ENCODE measurements around the gene LDLRAD2.

LDLRAD2 gene

GRCh38 chr1:21854090-21854750 lies 42.2 kb downstream of the LDLRAD2 start:
- Mint-ChIP-seq H3K36me3 (ENCODE audit: low read depth) (no peaks in the 10 kb centered on the region), H3K9me3 (no peaks in the 10 kb centered on the region), H3K27me3 (no peaks in the 10 kb centered on the region), H3K4me3 (no peak overlapping the region), H3K27ac (no peak overlapping the region), H3K4me1 (ENCODE audit: low read depth) (peaks cover 3% of the 10 kb centered on the region)

DNA sequence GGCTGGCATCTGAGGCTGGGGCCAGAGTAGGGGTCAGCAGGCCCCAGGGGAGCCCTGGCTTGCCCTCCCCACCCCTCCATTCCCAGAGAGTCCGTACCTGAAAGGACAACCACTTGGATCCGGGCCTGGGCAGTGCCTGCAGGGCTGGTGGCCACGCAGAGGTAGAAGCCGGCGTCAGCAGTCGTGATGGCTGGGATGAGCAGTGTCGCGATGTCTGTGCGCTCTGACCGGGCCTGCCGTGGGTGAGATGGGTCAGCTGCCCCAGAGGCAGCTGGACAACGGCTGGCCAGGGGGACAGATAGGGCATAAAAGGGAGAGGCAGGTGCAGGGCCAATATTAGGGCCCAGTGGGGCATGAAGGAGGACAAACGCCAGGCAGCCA lies 42.7 kb downstream of the LDLRAD2 start:
- Mint-ChIP-seq H3K4me1 (ENCODE audit: low read depth) (peaks cover 3% of the 10 kb centered on the region), H3K9me3 (no peaks in the 10 kb centered on the region), H3K27me3 (no peaks in the 10 kb centered on the region), H3K36me3 (ENCODE audit: low read depth) (no peaks in the 10 kb centered on the region), H3K27ac (no peak overlapping the region), H3K4me3 (no peak overlapping the region)

GRCh38 chr1:21855257-21856096 lies 43.4 kb downstream of the LDLRAD2 start:
- Mint-ChIP-seq H3K27ac (no peak overlapping the region), H3K36me3 (ENCODE audit: low read depth) (no peaks in the 10 kb centered on the region), H3K27me3 (no peaks in the 10 kb centered on the region), H3K4me3 (no peak overlapping the region), H3K9me3 (no peaks in the 10 kb centered on the region), H3K4me1 (ENCODE audit: low read depth) (peaks cover 3% of the 10 kb centered on the region)

DNA sequence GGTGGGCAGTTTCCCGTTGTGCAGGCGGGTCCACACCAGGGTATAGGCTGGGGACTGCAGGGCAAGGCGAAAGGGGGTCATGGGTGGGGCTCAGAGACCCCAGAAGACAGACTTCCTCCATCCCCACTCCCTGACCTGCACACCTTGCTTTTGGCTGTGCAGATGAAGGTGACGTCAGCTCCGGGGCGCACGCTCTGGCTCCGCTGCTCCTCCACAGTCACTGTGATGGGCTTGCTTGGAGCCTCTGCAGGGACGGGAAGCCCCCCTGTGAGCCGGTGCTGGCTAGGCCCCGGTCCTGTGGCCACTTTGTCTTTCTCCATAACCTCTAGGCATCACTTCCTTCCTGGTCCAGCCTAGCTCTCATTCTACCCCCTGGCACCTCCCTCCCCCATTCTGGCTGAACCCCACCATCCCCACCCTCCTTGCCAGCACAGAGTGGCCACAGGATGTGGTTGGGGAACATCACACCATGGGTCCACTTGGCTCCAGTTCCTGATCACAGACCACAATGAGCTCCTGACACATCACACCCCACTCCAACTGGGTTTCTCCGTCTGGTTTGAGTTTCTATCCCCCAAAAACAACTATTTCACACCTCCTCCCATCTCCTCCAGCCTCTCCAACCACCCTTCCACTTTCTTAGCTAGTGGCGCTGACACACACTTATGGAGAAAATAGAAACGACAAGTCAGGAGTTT lies 45.2 kb downstream of the LDLRAD2 start:
- H3K4me3 Mint-ChIP-seq: no peak overlapping the region
- H3K9me3 Mint-ChIP-seq: no peaks in the 10 kb centered on the region
- H3K27ac Mint-ChIP-seq: no peak overlapping the region
- H3K4me1 Mint-ChIP-seq (ENCODE audit: low read depth): peaks cover under 1% of the 10 kb centered on the region
- no peaks in the 10 kb centered on the region for H3K36me3 Mint-ChIP-seq (ENCODE audit: low read depth)
- no peaks in the 10 kb centered on the region for H3K27me3 Mint-ChIP-seq

DNA sequence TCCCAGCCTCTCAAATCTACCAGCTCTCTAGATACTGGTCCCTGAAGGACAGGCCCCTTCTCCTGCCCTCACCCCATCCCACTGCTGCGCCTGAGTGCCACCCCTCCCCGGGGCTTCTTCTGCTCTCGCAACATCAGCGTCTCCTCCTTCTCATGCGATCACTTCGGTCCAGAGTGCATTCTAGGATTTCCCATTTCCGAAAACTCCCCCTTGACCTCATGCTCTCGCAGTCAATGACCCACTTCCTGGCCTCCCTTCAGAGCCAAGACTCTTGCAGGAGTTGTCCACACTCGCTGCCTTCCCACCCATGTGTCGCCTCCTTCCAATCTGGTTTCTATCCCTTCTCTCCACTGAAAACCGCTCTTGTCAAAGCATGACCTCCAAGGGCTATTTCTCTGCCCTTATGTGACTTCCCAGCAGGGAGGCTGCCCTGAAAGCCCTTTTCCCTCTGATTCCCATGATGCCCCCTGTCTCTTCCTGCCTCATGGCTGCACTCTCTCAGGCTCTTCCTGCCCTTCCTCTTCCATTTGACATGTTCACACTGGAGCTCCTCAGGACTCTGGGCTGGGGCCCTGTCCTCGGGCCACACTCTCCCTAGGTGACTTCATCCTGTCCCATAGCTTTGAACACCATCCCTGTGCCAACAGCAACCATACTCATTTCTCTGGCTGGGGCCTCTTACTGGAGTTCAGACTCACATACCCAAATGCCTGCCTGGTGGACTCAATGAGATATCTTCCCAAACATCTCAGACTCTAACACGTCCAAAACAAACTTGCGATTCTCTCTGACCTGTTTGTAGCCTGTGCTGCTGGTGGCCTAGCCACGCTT lies 46.0 kb downstream of the LDLRAD2 start:
- H3K36me3 Mint-ChIP-seq (ENCODE audit: low read depth): no peaks in the 10 kb centered on the region
- H3K4me3 Mint-ChIP-seq: no peak overlapping the region
- H3K27me3 Mint-ChIP-seq: no peaks in the 10 kb centered on the region
- H3K27ac Mint-ChIP-seq: no peak overlapping the region
- H3K9me3 Mint-ChIP-seq: no peaks in the 10 kb centered on the region
- H3K4me1 Mint-ChIP-seq (ENCODE audit: low read depth): no peaks in the 10 kb centered on the region

- no peak overlapping the region for H3K27ac Mint-ChIP-seq
- no peaks in the 10 kb centered on the region for H3K9me3 Mint-ChIP-seq
- no peaks in the 10 kb centered on the region for H3K36me3 Mint-ChIP-seq (ENCODE audit: low read depth)
- no peak overlapping the region for H3K4me3 Mint-ChIP-seq
- no peaks in the 10 kb centered on the region for H3K27me3 Mint-ChIP-seq
- H3K4me1 Mint-ChIP-seq (ENCODE audit: low read depth): no peaks in the 10 kb centered on the region
Observed at GRCh38 chr1:21859669-21860179, 47.7 kb downstream of the LDLRAD2 start.

- Mint-ChIP-seq H3K36me3 (ENCODE audit: low read depth) (no peaks in the 10 kb centered on the region), H3K27ac (no peak overlapping the region), H3K27me3 (no peaks in the 10 kb centered on the region)
Observed at GRCh38 chr1:21860971-21861370, 48.9 kb downstream of the LDLRAD2 start.

DNA sequence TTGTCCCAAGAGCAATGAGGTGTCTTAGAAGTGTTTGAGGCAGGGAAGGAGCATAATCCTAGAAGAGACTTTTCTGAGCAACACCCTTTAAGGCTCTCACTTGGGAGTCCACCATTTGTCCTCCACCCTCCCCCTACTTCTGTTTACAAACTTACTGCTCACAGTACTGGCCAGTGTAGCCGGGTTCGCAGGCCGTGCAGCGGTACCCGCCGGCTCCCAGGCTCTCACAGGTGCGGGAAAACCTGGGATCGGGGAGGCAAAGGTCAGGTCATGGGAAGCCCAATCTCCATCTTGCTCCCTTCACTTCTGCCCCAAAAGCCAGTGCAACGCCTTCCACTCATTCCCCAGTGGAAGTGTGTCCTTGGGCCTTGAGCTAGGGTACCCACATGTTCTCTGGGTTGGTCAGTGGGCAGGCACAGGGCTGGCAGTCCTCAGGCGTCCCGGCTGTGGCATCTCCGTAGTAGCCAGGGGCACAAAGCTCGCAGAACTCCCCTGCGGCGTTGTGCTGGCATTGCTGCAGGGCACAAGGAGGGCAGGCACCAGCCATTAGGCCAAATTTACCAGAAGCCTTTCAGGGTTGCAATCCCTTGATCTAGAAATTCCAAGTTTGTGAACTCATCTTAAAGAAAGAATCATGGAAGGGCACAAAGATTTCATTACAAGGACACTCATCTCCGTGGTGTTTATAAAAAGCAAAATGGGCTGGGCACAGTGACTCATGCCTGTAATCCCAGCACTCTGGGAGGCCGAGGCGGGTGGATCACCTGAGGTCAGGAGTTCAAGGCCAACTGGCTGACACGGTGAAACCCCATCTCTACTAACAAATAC lies 49.8 kb downstream of the LDLRAD2 start:
- Mint-ChIP-seq H3K9me3 (no peaks in the 10 kb centered on the region), H3K36me3 (ENCODE audit: low read depth) (no peaks in the 10 kb centered on the region)

More at GRCh38 chr1:21860971-21861370, 48.9 kb downstream of the LDLRAD2 start:
- Mint-ChIP-seq H3K4me1 (ENCODE audit: low read depth) (no peaks in the 10 kb centered on the region), H3K4me3 (no peak overlapping the region), H3K9me3 (no peaks in the 10 kb centered on the region)

DNA sequence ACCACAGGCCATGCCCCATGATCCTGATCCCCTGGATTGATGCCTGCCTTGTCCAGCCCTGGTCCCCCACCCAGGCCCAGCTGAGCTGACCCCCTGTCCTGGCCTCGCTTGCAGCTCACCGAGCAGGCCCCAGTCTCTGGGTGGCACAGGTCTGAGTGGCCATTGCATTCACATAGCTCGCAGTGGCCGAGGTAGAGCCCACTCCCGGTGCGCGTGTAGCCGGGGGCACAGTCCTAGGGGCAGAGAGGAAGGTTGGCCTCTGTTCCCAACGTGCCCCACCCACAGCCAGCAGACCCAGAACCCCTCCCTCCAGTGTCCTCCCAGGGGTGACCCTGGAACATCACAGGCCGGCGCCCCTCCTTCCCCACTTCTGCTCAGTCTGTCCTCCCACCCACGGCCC lies 51.9 kb downstream of the LDLRAD2 start:
- Mint-ChIP-seq H3K36me3 (ENCODE audit: low read depth) (no peaks in the 10 kb centered on the region), H3K27ac (no peak overlapping the region), H3K4me3 (no peak overlapping the region), H3K4me1 (ENCODE audit: low read depth) (no peaks in the 10 kb centered on the region), H3K9me3 (no peaks in the 10 kb centered on the region), H3K27me3 (no peaks in the 10 kb centered on the region)

More for the DNA sequence above, 49.8 kb downstream of the LDLRAD2 start:
- Mint-ChIP-seq H3K4me3 (no peak overlapping the region), H3K27me3 (no peaks in the 10 kb centered on the region), H3K27ac (no peak overlapping the region), H3K4me1 (ENCODE audit: low read depth) (no peaks in the 10 kb centered on the region)

DNA sequence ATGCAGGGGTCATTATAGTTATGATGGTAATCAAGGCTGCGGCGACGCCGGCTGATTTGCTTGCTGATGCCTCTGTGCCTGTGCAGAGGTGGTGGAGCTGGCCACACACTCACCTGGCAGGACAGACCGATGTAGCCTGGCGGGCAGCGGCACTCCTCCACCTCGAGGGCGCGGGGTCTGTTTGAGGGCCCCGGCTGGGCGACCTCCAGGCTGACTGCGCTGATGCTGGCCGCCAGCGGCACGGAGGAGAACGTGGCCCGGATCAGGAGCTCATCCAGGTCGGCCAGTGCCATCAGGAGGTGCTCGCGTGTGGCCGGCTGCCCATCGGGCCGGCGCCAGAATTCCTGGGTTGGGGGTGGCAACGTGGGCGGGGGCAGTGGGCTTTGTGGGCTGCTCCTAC lies 52.7 kb downstream of the LDLRAD2 start:
- Mint-ChIP-seq H3K27ac (no peak overlapping the region), H3K36me3 (ENCODE audit: low read depth) (no peaks in the 10 kb centered on the region), H3K4me1 (ENCODE audit: low read depth) (no peaks in the 10 kb centered on the region), H3K4me3 (no peak overlapping the region), H3K27me3 (no peaks in the 10 kb centered on the region), H3K9me3 (no peaks in the 10 kb centered on the region)

- H3K9me3 Mint-ChIP-seq: no peaks in the 10 kb centered on the region
- no peaks in the 10 kb centered on the region for H3K4me1 Mint-ChIP-seq (ENCODE audit: low read depth)
- no peak overlapping the region for H3K27ac Mint-ChIP-seq
- no peaks in the 10 kb centered on the region for H3K36me3 Mint-ChIP-seq (ENCODE audit: low read depth)
- no peak overlapping the region for H3K4me3 Mint-ChIP-seq
- no peaks in the 10 kb centered on the region for H3K27me3 Mint-ChIP-seq
Observed at GRCh38 chr1:21865609-21865942, 53.5 kb downstream of the LDLRAD2 start.

GRCh38 chr1:21865943-21866706 lies 54.1 kb downstream of the LDLRAD2 start:
- Mint-ChIP-seq H3K36me3 (ENCODE audit: low read depth) (no peaks in the 10 kb centered on the region), H3K4me1 (ENCODE audit: low read depth) (no peaks in the 10 kb centered on the region), H3K27ac (no peak overlapping the region), H3K9me3 (no peaks in the 10 kb centered on the region), H3K4me3 (no peak overlapping the region), H3K27me3 (no peaks in the 10 kb centered on the region)

GRCh38 chr1:21866707-21867043 lies 54.6 kb downstream of the LDLRAD2 start:
- Mint-ChIP-seq H3K36me3 (ENCODE audit: low read depth) (no peaks in the 10 kb centered on the region), H3K27ac (no peak overlapping the region), H3K4me1 (ENCODE audit: low read depth) (no peaks in the 10 kb centered on the region), H3K9me3 (no peaks in the 10 kb centered on the region), H3K27me3 (no peaks in the 10 kb centered on the region), H3K4me3 (no peak overlapping the region)
